Activated T-cell treated with anti-CD3 and anti-CD28 coated beads, Interleukin-2, amount 50 U/mL, for 4 hours (primary cell): Measurements from ENCODE around the gene KDM4F. TPM values are rescaled to one million over a fixed set of nuclear protein-coding genes. Genes with fewer than 3 reads are reported as not detected.
"Not testable (repeated sequence)": the region's sequence is repeated elsewhere in the genome, so short reads cannot be mapped to it uniquely, and the experiment has no call there.

Source experiments
- ATAC-seq, 2 donors: fragments of 200-7000 bp; cut with Tn5 transposase; one replicate each; pipeline ENCODE4 v1.10.0; 2021
- DNase-seq: peaks from one replicate; pipeline ENCODE4 v3.0.0-alpha.2; 2020
- H3K27me3 Mint-ChIP-seq: one replicate; pipeline ENCODE4 v1.8.0; 2021; ENCODE audit warnings: low read depth, mixed read lengths
- H3K36me3 Mint-ChIP-seq: one replicate; pipeline ENCODE4 v1.8.0; 2022; ENCODE audit warnings: mixed read lengths; ENCODE audit not compliant: insufficient read depth
- H3K4me1 Mint-ChIP-seq: one replicate; pipeline ENCODE4 v1.8.0; 2021; ENCODE audit warnings: low read depth, mixed read lengths
- H3K4me3 Mint-ChIP-seq: one replicate; pipeline ENCODE4 v1.8.0; 2021; ENCODE audit warnings: mild to moderate bottlenecking, moderate library complexity, mixed read lengths
- H3K9me3 Mint-ChIP-seq: one replicate; pipeline ENCODE4 v1.8.0; 2021; ENCODE audit warnings: mixed read lengths
- total RNA-seq, 3 donors: library from RNA; stranded (reverse); gene quantifications; one replicate each; pipeline ENCODE4 v1.2.1, GENCODE V29; 2021

KDM4F gene
- total RNA-seq, result not detected

- ATAC-seq, DNase-seq, H3K36me3 Mint-ChIP-seq, H3K4me3 Mint-ChIP-seq, H3K9me3 Mint-ChIP-seq, H3K4me1 Mint-ChIP-seq: not testable (repeated sequence)
- H3K27me3 Mint-ChIP-seq, result peaks cover 46% of the 10 kb centered on the region
Observed at GRCh38 chr11:95049122-95049521, at the start of gene KDM4F. TSS of gene KDM4F (plus strand) at chr11:95049422.

GRCh38 chr11:95003716-95004115, 45.5 kb upstream of the KDM4F start:
- H3K4me3 Mint-ChIP-seq, result no peak overlapping the region
- peaks cover 3% of the 10 kb centered on the region for H3K9me3 Mint-ChIP-seq
- no peaks in the 10 kb centered on the region for H3K4me1 Mint-ChIP-seq
- peaks cover 2% of the 10 kb centered on the region for H3K27me3 Mint-ChIP-seq
- no peaks in the 10 kb centered on the region for H3K36me3 Mint-ChIP-seq
- DNase-seq (no peak), ATAC-seq (no peak)

- DNase-seq (no peak), ATAC-seq (no peak)
- no peaks in the 10 kb centered on the region for H3K36me3 Mint-ChIP-seq
- no peak overlapping the region for H3K4me3 Mint-ChIP-seq
- H3K9me3 Mint-ChIP-seq, result peaks cover 3% of the 10 kb centered on the region
- peaks cover 7% of the 10 kb centered on the region for H3K27me3 Mint-ChIP-seq
- H3K4me1 Mint-ChIP-seq, result no peaks in the 10 kb centered on the region
Observed at GRCh38 chr11:95005642-95006041, 43.6 kb upstream of the KDM4F start.

- ATAC-seq (no peak), DNase-seq (no peak)
- Mint-ChIP-seq H3K27me3 (peaks cover 32% of the 10 kb centered on the region), H3K9me3 (peaks cover 3% of the 10 kb centered on the region), H3K36me3 (no peaks in the 10 kb centered on the region), H3K4me3 (no peak overlapping the region), H3K4me1 (no peaks in the 10 kb centered on the region)
Observed at GRCh38 chr11:95011376-95011775, 37.8 kb upstream of the KDM4F start.

GRCh38 chr11:95014184-95014821, 34.9 kb upstream of the KDM4F start:
- DNase-seq (no peak), ATAC-seq (no peak)
- no peaks in the 10 kb centered on the region for H3K9me3 Mint-ChIP-seq
- H3K27me3 Mint-ChIP-seq, result peaks cover 28% of the 10 kb centered on the region
- no peaks in the 10 kb centered on the region for H3K4me1 Mint-ChIP-seq
- H3K36me3 Mint-ChIP-seq, result no peaks in the 10 kb centered on the region
- no peak overlapping the region for H3K4me3 Mint-ChIP-seq

- Mint-ChIP-seq H3K27me3 (peaks cover 26% of the 10 kb centered on the region), H3K9me3 (no peaks in the 10 kb centered on the region), H3K4me1 (no peaks in the 10 kb centered on the region), H3K4me3 (no peak overlapping the region), H3K36me3 (no peaks in the 10 kb centered on the region)
- no peak for DNase-seq
- ATAC-seq, result no peak
Observed at GRCh38 chr11:95016139-95016538, 33.1 kb upstream of the KDM4F start.

GRCh38 chr11:95021468-95021867, 27.8 kb upstream of the KDM4F start:
- H3K4me1 Mint-ChIP-seq, H3K9me3 Mint-ChIP-seq, DNase-seq, ATAC-seq, H3K36me3 Mint-ChIP-seq, H3K4me3 Mint-ChIP-seq, H3K27me3 Mint-ChIP-seq: not testable (repeated sequence)

- Mint-ChIP-seq H3K4me3 (no peak within 1 kb of the TSS), H3K27me3 (no peaks in the 10 kb centered on the region), H3K4me1 (no peaks in the 10 kb centered on the region), H3K36me3 (no peaks in the 10 kb centered on the region), H3K9me3 (no peaks in the 10 kb centered on the region)
- ATAC-seq, result no peak
- no peak for DNase-seq
Observed at GRCh38 chr11:95024958-95025357, 24.3 kb upstream of the KDM4F start, which contains the start of gene KDM4E. TSS of gene KDM4E (plus strand) at chr11:95025258. CDS start at chr11:95025558, 300 bp downstream.

- not testable (repeated sequence) for ATAC-seq, H3K4me3 Mint-ChIP-seq, H3K9me3 Mint-ChIP-seq
Observed at GRCh38 chr11:95025594-95025993, 23.6 kb upstream of the KDM4F start.

GRCh38 chr11:95028357-95028756, 20.9 kb upstream of the KDM4F start:
- no peaks in the 10 kb centered on the region for H3K9me3 Mint-ChIP-seq
- H3K4me3 Mint-ChIP-seq, result no peak overlapping the region
- DNase-seq, result no peak
- H3K36me3 Mint-ChIP-seq, result no peaks in the 10 kb centered on the region
- ATAC-seq, result no peak
- H3K27me3 Mint-ChIP-seq, result no peaks in the 10 kb centered on the region
- no peaks in the 10 kb centered on the region for H3K4me1 Mint-ChIP-seq

More at GRCh38 chr11:95025594-95025993, 23.6 kb upstream of the KDM4F start:
- H3K4me1 Mint-ChIP-seq, DNase-seq, H3K27me3 Mint-ChIP-seq, H3K36me3 Mint-ChIP-seq: not testable (repeated sequence)

GRCh38 chr11:95033051-95033450, 16.2 kb upstream of the KDM4F start:
- H3K27me3 Mint-ChIP-seq, result peaks cover 2% of the 10 kb centered on the region
- no peak overlapping the region for H3K4me3 Mint-ChIP-seq
- DNase-seq (no peak), ATAC-seq (no peak)
- no peaks in the 10 kb centered on the region for H3K36me3 Mint-ChIP-seq
- H3K9me3 Mint-ChIP-seq, result peaks cover under 1% of the 10 kb centered on the region
- no peaks in the 10 kb centered on the region for H3K4me1 Mint-ChIP-seq

- H3K9me3 Mint-ChIP-seq, result peaks cover 3% of the 10 kb centered on the region
- H3K27me3 Mint-ChIP-seq, result peaks cover 13% of the 10 kb centered on the region
- ATAC-seq (no peak), DNase-seq (no peak)
- H3K36me3 Mint-ChIP-seq, result no peaks in the 10 kb centered on the region
- H3K4me1 Mint-ChIP-seq, result no peaks in the 10 kb centered on the region
- H3K4me3 Mint-ChIP-seq, result no peak overlapping the region
Observed at GRCh38 chr11:95035316-95035715, 13.9 kb upstream of the KDM4F start.

- ATAC-seq, result peak; percentile 65 to 67
- not testable (repeated sequence) for H3K4me1 Mint-ChIP-seq, H3K9me3 Mint-ChIP-seq, H3K36me3 Mint-ChIP-seq, DNase-seq, H3K4me3 Mint-ChIP-seq
- peaks cover 20% of the 10 kb centered on the region for H3K27me3 Mint-ChIP-seq
Observed at GRCh38 chr11:95037356-95038035, 11.7 kb upstream of the KDM4F start.

GRCh38 chr11:95042239-95042638, 7.0 kb upstream of the KDM4F start:
- ATAC-seq, result no peak
- peaks cover 34% of the 10 kb centered on the region for H3K27me3 Mint-ChIP-seq
- peaks cover 3% of the 10 kb centered on the region for H3K9me3 Mint-ChIP-seq
- DNase-seq, result no peak
- no peaks in the 10 kb centered on the region for H3K4me1 Mint-ChIP-seq
- no peak overlapping the region for H3K4me3 Mint-ChIP-seq
- no peaks in the 10 kb centered on the region for H3K36me3 Mint-ChIP-seq

GRCh38 chr11:95042906-95043305, 6.3 kb upstream of the KDM4F start:
- Mint-ChIP-seq H3K4me1 (no peaks in the 10 kb centered on the region), H3K27me3 (peaks cover 33% of the 10 kb centered on the region), H3K4me3 (no peak overlapping the region), H3K36me3 (no peaks in the 10 kb centered on the region), H3K9me3 (peaks cover 3% of the 10 kb centered on the region)
- ATAC-seq (no peak), DNase-seq (no peak)
